Activated CD4-positive, alpha-beta memory T cell treated with anti-CD3 and anti-CD28 coated beads for 36 hours (primary cell): Measurements from ENCODE around the gene ACOX1. TPM values are rescaled to one million over a fixed set of nuclear protein-coding genes. Genes with fewer than 3 reads are reported as not detected.

Experiments
- CTCF ChIA-PET: fragments of 350-600 bp; sonication (Branson Sonifier 250); formaldehyde crosslinking; loops from one replicate; lab custom pipeline; 2021; ENCODE audit warnings: antibody characterized with exemption, inconsistent platforms; lab: Charles Lee
- POLR2A ChIA-PET: fragments of 350-600 bp; sonication (Branson Sonifier 250); formaldehyde crosslinking; loops from one replicate; lab custom pipeline; 2021; ENCODE audit warnings: antibody characterized with exemption; lab: Charles Lee
- DNase-seq: peaks from one replicate; pipeline ENCODE4 v3.0.0-alpha.2; 2020
- H3K27ac Mint-ChIP-seq: one replicate; pipeline ENCODE4 v1.8.0; 2021; ENCODE audit warnings: mixed read lengths
- H3K27me3 Mint-ChIP-seq: one replicate; pipeline ENCODE4 v1.8.0; 2021; ENCODE audit warnings: mixed read lengths
- H3K36me3 Mint-ChIP-seq: one replicate; pipeline ENCODE4 v1.8.0; 2021; ENCODE audit warnings: mixed read lengths
- H3K4me1 Mint-ChIP-seq: one replicate; pipeline ENCODE4 v1.8.0; 2021; ENCODE audit warnings: low read depth, mixed read lengths
- H3K4me3 Mint-ChIP-seq: one replicate; pipeline ENCODE4 v1.8.0; 2021; ENCODE audit warnings: mild to moderate bottlenecking, mixed read lengths
- H3K9me3 Mint-ChIP-seq: one replicate; pipeline ENCODE4 v1.8.0; 2021; ENCODE audit warnings: mixed read lengths
- intact Hi-C: fragments of 100-400 bp; cut with micrococcal nuclease; formaldehyde crosslinking; loops from one replicate; pipeline ENCODE4 v1.15.1; 2023
- total RNA-seq, 2 experiments: library from RNA; stranded (reverse); gene quantifications; one replicate each; pipeline ENCODE4 v1.2.3, GENCODE V29; 2021

The ACOX1 gene
- total RNA-seq, 2 experiments from 2014 or later: 34.0 to 35.1 TPM

GRCh38 chr17:75995385-75995925 lies 16.5 kb upstream of the ACOX1 start:
- CTCF ChIA-PET: interaction anchor here (11.7 kb wide), 1 partner anchor 18 kb away, joined by 170 read pairs; no protein-coding TSS in a partner anchor
- Mint-ChIP-seq H3K36me3 (peaks cover 5% of the 10 kb centered on the region), H3K4me3 (no peak overlapping the region), H3K27me3 (no peaks in the 10 kb centered on the region), H3K9me3 (no peaks in the 10 kb centered on the region), H3K27ac (no peak overlapping the region), H3K4me1 (peaks cover 16% of the 10 kb centered on the region)
- intact Hi-C loops: no loop called here
- no peak for DNase-seq
- POLR2A ChIA-PET: no interaction called here

GRCh38 chr17:75994802-75995370 lies 15.9 kb upstream of the ACOX1 start:
- Mint-ChIP-seq H3K4me1 (peaks cover 16% of the 10 kb centered on the region), H3K36me3 (peaks cover 5% of the 10 kb centered on the region), H3K27me3 (no peaks in the 10 kb centered on the region), H3K27ac (no peak overlapping the region), H3K9me3 (no peaks in the 10 kb centered on the region), H3K4me3 (no peak overlapping the region)
- intact Hi-C loops: no loop called here
- CTCF ChIA-PET: interaction anchor here (1.2 to 11.7 kb wide), 2 partner anchors 19 to 20 kb away, joined by 3 to 170 read pairs; no protein-coding TSS in a partner anchor
- DNase-seq: no peak
- POLR2A ChIA-PET: no interaction called here

- POLR2A ChIA-PET: no interaction called here
- DNase-seq: no peak
- Mint-ChIP-seq H3K27me3 (no peaks in the 10 kb centered on the region), H3K4me3 (no peak overlapping the region), H3K27ac (no peak overlapping the region), H3K9me3 (no peaks in the 10 kb centered on the region), H3K36me3 (peaks cover 5% of the 10 kb centered on the region), H3K4me1 (peaks cover 2% of the 10 kb centered on the region)
- CTCF ChIA-PET: interaction anchor here (0.6 to 3.7 kb wide), 2 partner anchors 9 to 394 kb away, joined by 3 to 14 read pairs; partner anchors contain the start of gene CDK3
- intact Hi-C loops: no loop called here
These were observed 12.4 kb upstream of the ACOX1 start for GRCh38 chr17:75991396-75991795.

GRCh38 chr17:75987041-75987440 lies 8.1 kb upstream of the ACOX1 start:
- Mint-ChIP-seq H3K27ac (no peak overlapping the region), H3K36me3 (no peaks in the 10 kb centered on the region), H3K4me1 (no peaks in the 10 kb centered on the region), H3K4me3 (no peak overlapping the region), H3K27me3 (no peaks in the 10 kb centered on the region), H3K9me3 (no peaks in the 10 kb centered on the region)
- POLR2A ChIA-PET: no interaction called here
- CTCF ChIA-PET: interaction anchor here (0.9 kb wide), 1 partner anchor 60 kb away, joined by 3 read pairs; no protein-coding TSS in a partner anchor
- DNase-seq: no peak
- intact Hi-C loops: no loop called here

- POLR2A ChIA-PET: no interaction called here
- Mint-ChIP-seq H3K27ac (no peak overlapping the region), H3K36me3 (no peaks in the 10 kb centered on the region), H3K27me3 (no peaks in the 10 kb centered on the region), H3K4me3 (no peak overlapping the region), H3K4me1 (no peaks in the 10 kb centered on the region), H3K9me3 (no peaks in the 10 kb centered on the region)
- DNase-seq: no peak
- CTCF ChIA-PET: no interaction called here
- intact Hi-C loops: no loop called here
These were observed 7.0 kb upstream of the ACOX1 start for GRCh38 chr17:75985986-75986385.

GRCh38 chr17:75983501-75984181 lies 4.7 kb upstream of the ACOX1 start:
- no peak overlapping the region for H3K27ac Mint-ChIP-seq
- ChIA-PET CTCF (interaction anchor here (0.6 to 1.6 kb wide), 4 partner anchors 10 to 78 kb away, joined by 3 to 4 read pairs (median 4); partner anchors contain the start of gene CDK3), POLR2A (no interaction called here)
- peaks cover 11% of the 10 kb centered on the region for H3K4me1 Mint-ChIP-seq
- intact Hi-C loops: no loop called here
- DNase-seq: no peak
- no peaks in the 10 kb centered on the region for H3K27me3 Mint-ChIP-seq
- H3K9me3 Mint-ChIP-seq: no peaks in the 10 kb centered on the region
- no peaks in the 10 kb centered on the region for H3K36me3 Mint-ChIP-seq
- H3K4me3 Mint-ChIP-seq: no peak overlapping the region

GRCh38 chr17:75981019-75981615 lies 2.2 kb upstream of the ACOX1 start:
- no peak for DNase-seq
- Mint-ChIP-seq H3K27ac (no peak overlapping the region), H3K4me1 (peaks cover 28% of the 10 kb centered on the region), H3K4me3 (no peak overlapping the region), H3K27me3 (no peaks in the 10 kb centered on the region), H3K9me3 (no peaks in the 10 kb centered on the region), H3K36me3 (peaks cover 5% of the 10 kb centered on the region)
- intact Hi-C loops: no loop called here
- CTCF ChIA-PET: interaction anchor here (0.9 to 1.2 kb wide), 3 partner anchors 22 to 25 kb away, joined by 3 to 8 read pairs (median 7); no protein-coding TSS in a partner anchor
- POLR2A ChIA-PET: interaction anchor here (0.6 to 1.0 kb wide), 2 partner anchors 9 to 40 kb away, joined by 3 read pairs; partner anchors contain the start of gene FBF1

GRCh38 chr17:75980188-75981018 lies 1.4 kb upstream of the ACOX1 start:
- Mint-ChIP-seq H3K36me3 (peaks cover 6% of the 10 kb centered on the region), H3K27ac (peak overlapping the region; percentile 99), H3K4me1 (peaks cover 33% of the 10 kb centered on the region), H3K9me3 (no peaks in the 10 kb centered on the region), H3K27me3 (no peaks in the 10 kb centered on the region), H3K4me3 (peak overlapping the region; percentile 96)
- intact Hi-C loops: no loop called here
- DNase-seq: no peak
- CTCF ChIA-PET: interaction anchor here (0.6 to 1.1 kb wide), 3 partner anchors 24 to 718 kb away, joined by 3 to 8 read pairs (median 7); no protein-coding TSS in a partner anchor
- POLR2A ChIA-PET: interaction anchor here (0.6 to 1.0 kb wide), 3 partner anchors 10 to 390 kb away, joined by 3 read pairs; partner anchors contain the start of gene FBF1

- Mint-ChIP-seq H3K27me3 (no peaks in the 10 kb centered on the region), H3K36me3 (peaks cover 6% of the 10 kb centered on the region), H3K4me3 (peak overlapping the region; percentile 96), H3K4me1 (peaks cover 33% of the 10 kb centered on the region), H3K27ac (peak overlapping the region; percentile 99), H3K9me3 (no peaks in the 10 kb centered on the region)
- intact Hi-C loops: loop anchor here (1.0 to 2.0 kb wide), 3 partner anchors 38 to 201 kb away; partner anchors contain the start of gene FBF1
- CTCF ChIA-PET: interaction anchor here (0.6 to 1.1 kb wide), 2 partner anchors 26 to 717 kb away, joined by 3 to 8 read pairs; no protein-coding TSS in a partner anchor
- no peak for DNase-seq
- POLR2A ChIA-PET: interaction anchor here (1.0 kb wide), 1 partner anchor 39 kb away, joined by 3 read pairs; the partner anchor contains the start of gene FBF1
These were observed 780 bp upstream of the ACOX1 start for GRCh38 chr17:75979705-75980187.

- H3K4me3 Mint-ChIP-seq: no peak overlapping the region
- peaks cover 8% of the 10 kb centered on the region for H3K36me3 Mint-ChIP-seq
- DNase-seq: no peak
- no peak overlapping the region for H3K27ac Mint-ChIP-seq
- no peaks in the 10 kb centered on the region for H3K27me3 Mint-ChIP-seq
- ChIA-PET POLR2A (no interaction called here), CTCF (no interaction called here)
- H3K9me3 Mint-ChIP-seq: no peaks in the 10 kb centered on the region
- H3K4me1 Mint-ChIP-seq: peaks cover 41% of the 10 kb centered on the region
- intact Hi-C loops: no loop called here
These were observed 2.7 kb downstream of the ACOX1 start for GRCh38 chr17:75976175-75976848.
